HG03280 (cell line): ENCODE measurements around the gene ME3.

Experiments
- ATAC-seq: cut with Tn5 transposase; IDR thresholded peaks from one replicate; pipeline ENCODE4 v1.9.1; 2021; ENCODE audit warnings: mild to moderate bottlenecking, moderate library complexity; ENCODE audit not compliant: unreplicated experiment

ME3 gene

DNA sequence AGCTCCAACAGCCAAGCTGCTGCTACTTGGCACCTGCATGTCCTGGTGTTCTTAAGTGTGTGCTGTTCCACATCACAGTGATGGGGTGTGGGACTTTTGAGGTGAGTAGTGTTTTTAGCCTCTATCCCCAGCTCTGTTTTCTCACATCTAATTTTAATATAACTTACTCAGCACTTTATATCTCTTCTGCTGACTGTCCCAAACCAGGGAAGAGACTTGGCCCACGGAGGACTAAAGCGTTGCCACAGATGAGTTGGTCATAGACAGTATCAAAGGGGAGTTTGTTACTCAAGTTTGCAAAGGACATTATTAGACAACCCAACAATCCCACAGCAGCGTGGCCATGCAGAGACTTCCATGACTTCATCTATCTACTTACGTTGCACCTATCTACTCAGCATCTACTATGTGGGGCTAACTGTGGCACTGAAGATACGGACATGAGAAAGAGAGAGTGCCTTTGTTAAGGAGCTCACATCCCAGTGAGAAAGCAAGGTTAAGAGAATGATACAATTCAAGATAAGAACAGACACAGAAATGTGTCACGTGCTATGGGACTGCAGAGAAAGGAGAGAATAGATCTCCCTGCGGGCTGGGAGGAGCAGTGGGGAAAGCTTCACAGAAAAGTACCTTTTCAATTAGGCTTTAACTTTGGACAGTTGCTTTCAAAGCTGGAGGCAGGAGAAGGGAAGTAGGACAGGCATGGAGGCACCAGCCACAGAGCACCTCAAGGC lies 82.4 kb downstream of the ME3 start:
- ATAC-seq, result no peak

- ATAC-seq, result no peak
Measured at GRCh38 chr11:86589204-86589603, 83.2 kb downstream of the ME3 start.

DNA sequence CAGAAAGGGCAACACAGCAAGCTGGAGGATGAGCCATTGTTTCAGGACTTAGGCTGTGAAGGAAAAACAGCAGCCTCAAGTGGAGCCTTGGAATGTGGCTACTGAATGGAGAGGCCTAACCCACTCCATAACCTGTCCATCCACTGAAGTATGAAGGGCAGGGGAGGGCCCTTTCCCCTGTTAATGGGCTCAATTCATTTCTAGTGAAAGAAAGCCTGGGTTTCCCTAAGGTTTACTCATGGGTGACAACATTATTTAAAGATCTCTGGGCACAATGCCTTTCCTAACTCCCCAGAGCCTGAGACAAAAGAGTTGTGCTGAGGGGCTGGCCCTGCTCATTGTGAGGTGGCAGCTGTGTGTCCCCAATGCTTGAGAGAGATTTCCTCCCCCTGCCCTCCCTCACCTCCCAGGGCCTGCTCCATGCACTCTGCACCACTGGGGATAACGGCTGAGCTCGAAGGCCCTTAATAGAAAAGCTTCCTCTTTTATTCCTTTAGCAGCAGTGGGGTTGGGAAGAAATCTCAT lies 83.8 kb downstream of the ME3 start:
- no peak for ATAC-seq

- no peak for ATAC-seq
Measured at GRCh38 chr11:86587264-86588193, 84.9 kb downstream of the ME3 start.

DNA sequence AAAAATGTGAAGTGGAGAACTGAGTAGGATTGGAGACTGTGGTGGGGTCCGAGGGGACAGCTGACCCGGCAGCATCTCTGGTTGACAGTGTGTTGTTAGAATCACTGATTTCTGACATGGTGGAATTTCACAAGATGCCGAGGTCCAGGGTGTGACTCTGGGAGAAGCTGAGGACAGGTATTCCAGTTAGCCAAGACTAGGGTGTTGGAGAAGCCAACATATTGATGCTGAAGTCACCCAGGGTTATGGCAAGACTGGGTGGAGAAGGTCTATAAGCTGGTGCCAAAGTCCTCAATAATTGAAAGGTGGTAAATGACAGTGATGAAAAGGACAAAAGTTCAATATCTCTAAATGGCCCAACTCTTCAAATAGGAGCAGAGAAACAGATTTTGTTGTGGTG lies 86.1 kb downstream of the ME3 start:
- ATAC-seq, result no peak

DNA sequence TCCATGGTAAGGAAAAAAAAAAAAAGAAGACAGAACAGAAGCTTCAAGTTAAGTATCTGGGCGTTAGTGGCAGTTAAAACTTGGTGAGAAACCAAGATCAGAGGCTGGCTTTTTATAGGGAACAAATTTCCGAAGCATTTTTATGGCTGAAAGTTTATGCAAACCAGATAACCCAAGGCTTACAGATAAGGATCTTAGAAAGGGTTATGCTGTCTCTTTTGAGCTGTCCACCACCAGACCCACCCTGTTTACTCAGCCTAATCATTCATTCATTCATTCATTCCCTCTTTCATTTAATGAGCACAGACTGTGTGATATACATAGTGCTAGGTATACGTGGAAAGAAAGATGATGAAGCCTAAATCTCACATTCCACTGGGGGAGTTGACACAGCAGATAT lies 89.5 kb downstream of the ME3 start:
- ATAC-seq, result no peak

DNA sequence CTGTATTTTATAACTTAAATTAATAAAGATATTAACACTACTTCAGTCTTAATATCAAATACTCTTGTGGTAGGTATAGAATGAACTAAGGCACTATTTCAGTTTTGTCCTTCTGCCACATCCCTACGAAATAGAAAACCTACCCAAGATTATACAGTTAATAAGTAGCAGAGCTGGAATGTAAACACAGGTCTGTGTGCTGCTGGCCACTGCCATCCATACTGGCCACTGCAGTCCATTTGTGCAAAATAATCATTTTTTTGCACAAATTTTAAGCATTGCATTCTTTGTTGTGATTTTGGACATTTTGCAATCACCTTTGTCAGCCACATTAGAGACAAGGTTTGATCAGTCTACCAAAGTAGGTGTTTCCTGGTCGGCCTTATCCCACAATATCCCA lies 91.9 kb downstream of the ME3 start:
- ATAC-seq, result no peak

DNA sequence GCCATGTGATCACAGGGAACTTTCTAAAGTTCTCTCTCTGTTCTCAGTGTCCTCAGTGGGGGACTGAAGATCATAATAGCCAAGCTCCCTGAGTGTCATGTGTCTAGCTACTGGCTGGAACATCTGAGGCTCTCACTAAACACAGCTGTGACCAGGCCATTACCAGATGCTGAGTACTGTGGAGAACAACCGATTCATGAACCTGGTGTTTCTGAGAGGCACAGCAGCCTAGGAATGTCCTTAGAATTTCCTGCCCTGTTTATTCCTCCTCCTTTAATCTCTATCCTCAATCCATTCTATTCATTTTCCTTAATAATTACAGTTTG lies 93.0 kb downstream of the ME3 start:
- no peak for ATAC-seq

DNA sequence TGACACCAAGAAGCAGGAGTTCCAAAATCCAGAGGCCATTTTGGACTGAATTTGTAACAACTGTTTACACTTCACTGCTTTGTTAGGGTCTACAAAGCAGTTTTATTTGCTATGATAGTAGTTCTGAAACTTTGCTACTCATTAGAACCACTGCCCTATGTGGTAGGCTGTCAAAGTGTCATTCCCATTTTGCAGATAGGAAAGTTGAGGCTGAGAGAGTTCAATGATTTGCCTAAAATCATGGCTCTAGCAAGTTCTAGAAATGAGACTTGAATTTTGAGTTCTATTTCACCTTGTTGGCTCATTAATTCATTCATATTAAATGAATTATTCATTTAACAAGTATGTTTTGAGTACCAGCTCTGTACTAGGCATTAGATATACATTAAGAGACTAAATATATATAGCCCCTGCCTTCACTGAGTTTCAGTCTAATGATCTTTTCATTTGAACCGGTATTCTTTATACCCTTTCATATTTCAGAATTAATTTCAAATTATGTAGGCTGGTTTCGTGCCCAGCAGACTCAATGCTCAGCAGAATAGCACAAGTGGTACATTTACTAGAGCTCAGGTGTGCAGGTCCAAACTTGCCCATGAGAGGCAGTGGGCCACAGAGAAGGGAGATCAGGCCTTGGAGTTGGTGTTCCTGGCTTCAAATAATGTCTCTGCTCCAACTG lies 93.5 kb downstream of the ME3 start:
- no peak for ATAC-seq

- ATAC-seq, result no peak
Measured at GRCh38 chr11:86577644-86578636, 94.5 kb downstream of the ME3 start.

DNA sequence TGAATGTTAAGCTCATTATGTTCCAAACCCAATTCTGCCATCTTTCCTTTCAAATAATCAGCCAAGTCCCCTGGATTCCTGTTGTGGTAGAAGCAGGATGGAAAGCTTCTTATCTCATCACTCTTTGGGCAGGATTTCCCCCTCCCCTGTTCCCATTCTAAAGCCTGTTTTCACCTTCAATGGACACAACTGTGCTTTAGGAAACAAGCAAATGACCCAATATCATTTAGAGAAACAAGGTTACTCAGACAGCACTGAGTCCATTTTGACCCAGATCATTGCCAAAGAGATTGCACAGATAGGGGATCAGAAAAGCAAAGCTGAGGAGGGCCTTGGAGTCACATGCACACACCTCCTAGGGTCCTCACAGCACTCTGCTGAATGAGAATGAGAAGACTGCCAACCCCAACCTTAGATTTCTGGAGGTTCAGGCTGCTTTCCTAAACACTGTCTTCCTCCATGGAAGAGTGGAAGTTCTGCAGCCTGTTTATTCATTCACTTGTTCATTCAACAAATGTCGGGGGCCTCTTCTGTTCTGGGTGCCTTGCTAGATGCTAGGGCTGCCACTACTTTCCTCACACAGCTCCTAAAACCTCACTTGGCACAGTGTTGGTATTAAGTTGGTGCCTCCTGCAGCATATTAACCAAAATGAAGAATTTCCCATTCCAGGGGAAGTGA lies 95.3 kb downstream of the ME3 start:
- no peak for ATAC-seq

- ATAC-seq, result no peak
Measured at GRCh38 chr11:86575927-86576326, 96.5 kb downstream of the ME3 start.

DNA sequence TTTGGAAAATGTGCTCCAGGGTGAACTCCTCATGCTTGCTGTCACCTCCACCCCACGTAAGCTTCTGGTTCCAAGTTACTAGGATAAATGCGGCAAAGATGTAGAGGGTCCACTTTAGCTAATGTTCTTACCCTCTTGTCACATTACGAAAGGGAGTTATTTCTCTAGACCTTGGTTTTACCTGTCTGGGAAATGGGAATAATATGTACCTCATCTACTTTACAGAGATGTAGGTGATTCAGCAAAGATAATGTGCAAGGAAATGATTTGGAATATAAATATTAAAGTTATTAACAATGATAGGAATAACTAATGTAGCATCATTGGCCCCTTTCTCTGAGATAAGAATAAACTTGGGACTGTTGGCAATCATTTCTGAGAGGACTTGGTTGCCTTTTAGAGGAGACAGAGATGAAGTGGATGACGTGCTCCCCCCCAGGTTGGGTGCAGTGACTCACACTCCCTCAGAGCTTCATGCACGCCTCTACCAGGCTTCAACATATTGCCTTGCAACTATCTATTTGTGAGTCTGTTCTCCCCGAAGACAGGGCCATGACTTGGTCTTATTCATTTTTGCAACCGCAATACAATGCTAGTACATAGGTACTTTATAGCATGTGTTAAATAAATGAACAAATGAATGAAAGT lies 97.1 kb downstream of the ME3 start:
- no peak for ATAC-seq

DNA sequence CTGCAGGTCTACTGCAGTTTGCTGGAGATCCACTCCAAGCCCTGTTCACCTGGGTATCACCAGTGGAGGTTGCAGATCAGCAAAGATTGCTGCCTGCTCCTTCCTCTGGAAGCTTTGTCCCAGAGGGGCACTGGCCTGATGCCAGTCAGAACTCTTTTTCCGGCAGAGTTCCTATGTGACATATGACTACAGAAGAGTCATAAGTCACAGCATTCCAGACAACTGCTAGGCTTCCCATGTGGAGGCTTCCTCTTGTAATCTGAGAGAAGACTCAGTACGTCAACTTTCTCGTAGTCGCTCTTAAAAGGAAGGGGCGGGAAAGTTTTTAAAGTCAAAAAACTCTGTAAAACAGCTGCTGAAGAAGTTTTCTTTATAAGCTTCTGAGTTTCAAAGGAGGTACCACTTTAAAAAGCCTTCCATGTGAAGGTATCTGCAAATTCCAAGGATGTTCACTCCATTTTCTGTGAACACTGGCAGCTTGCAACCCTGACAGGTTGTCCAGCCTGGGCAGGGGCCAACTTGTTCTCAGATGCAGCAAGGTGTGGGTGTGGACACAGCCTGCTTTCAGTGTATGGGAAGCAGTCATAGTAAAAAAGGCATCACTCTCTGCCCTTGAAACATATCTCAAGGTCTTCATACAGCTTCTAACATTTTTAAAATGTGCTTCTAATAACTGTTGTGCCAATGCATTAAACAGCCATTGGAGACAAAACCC lies 97.8 kb downstream of the ME3 start:
- no peak for ATAC-seq

GRCh38 chr11:86571273-86571948 lies 101.0 kb downstream of the ME3 start:
- no peak for ATAC-seq

- ATAC-seq, result no peak
Measured at GRCh38 chr11:86570451-86570850, 102.0 kb downstream of the ME3 start.

GRCh38 chr11:86570020-86570419 lies 102.4 kb downstream of the ME3 start:
- no peak for ATAC-seq

DNA sequence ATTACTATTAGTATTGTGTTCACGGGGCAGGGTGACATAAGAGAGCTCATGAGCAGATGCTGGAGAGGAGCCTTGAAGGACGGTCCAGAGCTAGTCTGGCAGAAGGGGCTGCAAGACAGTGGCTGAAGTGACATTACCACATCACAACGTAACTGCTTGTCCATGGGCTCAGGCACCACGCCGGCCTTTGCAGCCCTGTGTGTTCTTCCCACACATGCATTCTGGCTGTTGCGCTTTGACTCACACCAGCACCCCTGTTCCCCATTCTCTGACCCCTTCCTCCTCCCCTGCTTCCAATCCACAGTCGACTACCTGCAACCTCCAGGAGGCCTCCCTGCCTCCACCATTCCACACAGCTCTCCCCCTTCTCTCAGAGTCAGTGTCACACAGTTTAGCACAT lies 103.3 kb downstream of the ME3 start:
- ATAC-seq, result no peak
